K562 (cell line): ENCODE data around the gene UCHL5. TPM values are rescaled to one million over a fixed set of nuclear protein-coding genes. Genes with fewer than 3 reads are reported as not detected.

ENCODE experiments used
- ARHGAP35 ChIP-seq: fragments of 450-650 bp; IDR thresholded peaks from 2 replicates; pipeline ENCODE4 v1.6.1; 2018; ENCODE audit not compliant: partially characterized antibody
- FOXA3 ChIP-seq, 2 experiments: fragments of 450-650 bp in 1 of 2; sonication (generic) in 1 of 2; formaldehyde crosslinking; IDR thresholded peaks in 1 of 2; conservative IDR thresholded peaks in 1 of 2; 2 replicates each; pipeline versions ENCODE4 v1.4.0 to v1.8.0; 2020 to 2022; ENCODE audit warnings: mild to moderate bottlenecking in 2 of 2, missing genetic modification reagents in 1 of 2
- HDAC8 ChIP-seq: fragments of 450-650 bp; IDR thresholded peaks from 2 replicates; pipeline ENCODE4 v1.6.1; 2016; ENCODE audit warnings: mild to moderate bottlenecking, missing genetic modification characterization, moderate library complexity, missing compliant biosample characterization
- HMG20A ChIP-seq: fragments of 450-650 bp; formaldehyde crosslinking; conservative IDR thresholded peaks from 2 replicates; pipeline ENCODE4 v1.4.0; 2020; ENCODE audit warnings: mild to moderate bottlenecking, mixed read lengths
- KLF13 ChIP-seq: fragments of 450-650 bp; IDR thresholded peaks from 2 replicates; pipeline ENCODE4 v1.6.1; 2016; ENCODE audit warnings: missing genetic modification characterization, low read depth, mild to moderate bottlenecking, missing compliant biosample characterization, moderate library complexity, borderline replicate concordance
- MEF2A ChIP-seq: IDR thresholded peaks from 2 replicates; pipeline ENCODE4 v1.6.1; 2011; ENCODE audit warnings: low read depth, mild to moderate bottlenecking, low read length, moderate library complexity; ENCODE audit not compliant: control insufficient read depth
- POLR3A ChIP-seq: IDR thresholded peaks from 2 replicates; pipeline ENCODE4 v1.6.1; 2011; ENCODE audit warnings: borderline replicate concordance, mild to moderate bottlenecking, moderate library complexity; ENCODE audit not compliant: insufficient read length, insufficient read depth; ENCODE audit errors: extremely low read depth
- RBM15 ChIP-seq: fragments of 200-400 bp; formaldehyde crosslinking; IDR thresholded peaks from 2 replicates; pipeline ENCODE4 v1.6.1; 2018; ENCODE audit warnings: mild to moderate bottlenecking, low read length, moderate library complexity; ENCODE audit not compliant: insufficient read depth
- RCOR1 ChIP-seq, 2 experiments: IDR thresholded peaks; 2 replicates each; pipeline ENCODE4 v1.6.1; 2012; ENCODE audit warnings: low read depth in 2 of 2, low read length in 2 of 2, borderline replicate concordance in 1 of 2, improper control_type of control experiment in 1 of 2
- SNIP1 ChIP-seq: fragments of 450-650 bp; IDR thresholded peaks from 2 replicates; pipeline ENCODE4 v1.7.1; 2017; ENCODE audit warnings: low read depth, mild to moderate bottlenecking
- TAF15 ChIP-seq: fragments of 200-400 bp; formaldehyde crosslinking; IDR thresholded peaks from 2 replicates; pipeline ENCODE4 v1.6.1; 2017; ENCODE audit warnings: mild to moderate bottlenecking, low read depth, low read length, moderate library complexity
- THAP12 ChIP-seq: fragments of 250-450 bp; sonication (Bioruptor Pico); IDR thresholded peaks from 2 replicates; pipeline ENCODE4 v1.9.0; 2021; ENCODE audit warnings: mild to moderate bottlenecking, inconsistent platforms
- XRCC5 ChIP-seq: fragments of 200-400 bp; formaldehyde crosslinking; IDR thresholded peaks from 2 replicates; pipeline ENCODE4 v1.6.1; 2017; ENCODE audit warnings: low read depth, mild to moderate bottlenecking, low read length
- ZHX1 ChIP-seq: fragments of 150-350 bp; conservative IDR thresholded peaks from 2 replicates; pipeline ENCODE4 v1.6.1; 2014; ENCODE audit warnings: low read length
- ZNF121 ChIP-seq: sonication (generic); formaldehyde crosslinking; conservative IDR thresholded peaks from 2 replicates; pipeline ENCODE4 v1.8.0; 2022; ENCODE audit warnings: missing genetic modification reagents
- ZNF280B ChIP-seq: fragments of 250-450 bp; sonication (Bioruptor Pico); IDR thresholded peaks from 2 replicates; pipeline ENCODE4 v1.5.1; 2021; ENCODE audit warnings: mild to moderate bottlenecking
- ZNF395 ChIP-seq: fragments of 200-800 bp; sonication (Bioruptor generic); IDR thresholded peaks from 2 replicates; pipeline ENCODE4 v1.6.1; 2017; ENCODE audit warnings: missing genetic modification characterization, missing compliant biosample characterization
- ZNF444 ChIP-seq: fragments of 250-450 bp; sonication (Bioruptor Pico); IDR thresholded peaks from 2 replicates; pipeline ENCODE4 v1.4.0; 2020; ENCODE audit warnings: mild to moderate bottlenecking, moderate library complexity
- ZNF589 ChIP-seq: fragments of 200-800 bp; sonication (Bioruptor generic); IDR thresholded peaks from 2 replicates; pipeline ENCODE4 v1.6.1; 2016; ENCODE audit warnings: low read depth, missing genetic modification characterization, missing compliant biosample characterization
- polyA plus RNA-seq, 8 experiments: library from polyadenylated mRNA; depleted of rRNA in 4 of 8; stranded (reverse) in 5 of 8; unstranded in 3 of 8; fragments of >200 nt; fragmentation: Nextera tagmentation in 2 of 8; fragmentation: Illumina TruSeq in 1 of 8; extraction: Ambion mirVana in 2 of 8; extraction: Trizol in 1 of 8; gene quantifications; 2 replicates each; pipeline versions ENCODE4 v1.2.1 to v1.2.3, GENCODE V29; 2011 to 2014; ENCODE audit warnings: inconsistent platforms in 1 of 8, missing spikeins in 1 of 8
- total RNA-seq, 7 experiments: library from RNA; depleted of rRNA in 6 of 7; stranded (reverse); fragments of >200 nt in 6 of 7; fragmentation: Illumina TruSeq in 2 of 7; extraction: Trizol in 2 of 7; gene quantifications; 2 replicates each; pipeline versions ENCODE4 v1.2.1 to v1.2.3, GENCODE V29; 2011 to 2021; ENCODE audit warnings: low replicate concordance in 1 of 7

UCHL5 gene
- total and polyA plus RNA-seq, 9 of the 15 experiments (the other 6 are each of a cell fraction or from before 2014, with no cell fraction given) = 61.0 to 206 (median 122) TPM

GRCh38 chr1:192986110-192986747 lies 72.9 kb downstream of the UCHL5 start (continued):
- TF ChIP-seq ARHGAP35 (peak; percentile 9), TAF15 (no peak), ZNF395 (CRISPR knock-in tag) (peak; percentile 81), KLF13 (tag) (no peak), HMG20A (no peak), HDAC8 (tag) (no peak), ZNF589 (CRISPR knock-in tag) (peak; percentile 92), MEF2A (no peak), SNIP1 (no peak), THAP12 (CRISPR knock-in tag) (no peak), ZNF280B (CRISPR knock-in tag) (no peak), POLR3A (no peak), RBM15 (no peak), FOXA3 (CRISPR knock-in tag; conservative IDR thresholded peaks at IDR 0.05 in 1 of 2, IDR thresholded peaks at IDR 0.05 in 1 of 2) (peak; percentile 24 to 85; a peak in 3 of 4 replicates), ZNF444 (CRISPR knock-in tag) (0 out of 2 replicates have a peak, but pooled peaks have one; percentile 40), ZHX1 (no peak), RCOR1 (IDR thresholded peaks at IDR 0.05; ENCODE audit: borderline replicate concordance in 1 of 2, low read depth in 2 of 2, low read length in 2 of 2) (peak in 1 of 2 experiments; percentile 76; a peak in 3 of 4 replicates), ZNF121 (CRISPR knock-in tag) (no peak), XRCC5 (0 out of 2 replicates have a peak, but pooled peaks have one; percentile 25)
